GM20431 (cell line): ENCODE results near the gene ARPP21.
"Not testable (repeated sequence)": the region's sequence is repeated elsewhere in the genome, so short reads cannot be mapped to it uniquely, and the experiment has no call there.

ENCODE experiments used
- in situ Hi-C: fragments of 300-500 bp; cut with MseI, MboI; formaldehyde crosslinking; loops from one replicate; pipeline ENCODE4 v1.15.0; 2020; ENCODE audit warnings: low sequenced_read_pairs; ENCODE audit not compliant: unreplicated experiment

Gene ARPP21

DNA sequence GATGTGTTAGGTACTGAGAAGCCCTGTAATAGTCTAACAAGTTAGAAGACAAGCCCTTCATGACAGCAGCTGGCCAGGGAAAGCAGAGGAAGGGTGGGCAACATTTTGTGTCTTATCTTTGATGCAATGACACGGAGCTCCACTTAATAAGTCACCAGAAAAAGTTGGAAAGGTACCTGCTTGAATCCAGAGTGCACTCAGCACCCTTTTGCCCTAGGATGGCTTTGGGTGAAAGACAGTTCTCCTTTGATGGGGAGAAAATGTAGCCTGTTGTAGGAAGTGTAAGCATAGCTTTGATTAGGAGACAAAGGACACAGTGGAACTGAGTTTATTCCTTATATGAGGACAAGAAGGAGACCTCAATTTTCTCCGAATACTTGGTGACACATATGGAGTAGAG, 137.0 kb downstream of the ARPP21 start:
- in situ Hi-C loops: no loop called here

DNA sequence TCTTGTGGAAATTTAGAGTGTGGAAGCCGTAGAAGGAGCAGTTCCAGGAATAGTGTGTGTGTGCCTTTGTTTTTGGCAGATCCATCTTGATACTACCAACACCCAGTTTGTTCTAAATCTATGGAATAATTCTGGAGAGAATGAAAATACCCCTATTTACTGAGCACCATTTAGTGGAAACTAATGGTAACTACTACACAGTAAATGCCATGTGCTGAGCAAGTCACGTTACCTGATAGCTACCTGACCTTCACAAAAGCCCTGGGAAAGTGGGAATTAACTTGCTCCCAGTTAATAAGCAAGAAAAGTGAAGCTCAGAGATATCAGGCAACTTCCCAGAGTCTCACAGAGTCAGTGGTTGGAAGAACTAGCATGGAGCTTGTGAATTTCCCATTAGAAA, 137.7 kb downstream of the ARPP21 start:
- in situ Hi-C loops: no loop called here

DNA sequence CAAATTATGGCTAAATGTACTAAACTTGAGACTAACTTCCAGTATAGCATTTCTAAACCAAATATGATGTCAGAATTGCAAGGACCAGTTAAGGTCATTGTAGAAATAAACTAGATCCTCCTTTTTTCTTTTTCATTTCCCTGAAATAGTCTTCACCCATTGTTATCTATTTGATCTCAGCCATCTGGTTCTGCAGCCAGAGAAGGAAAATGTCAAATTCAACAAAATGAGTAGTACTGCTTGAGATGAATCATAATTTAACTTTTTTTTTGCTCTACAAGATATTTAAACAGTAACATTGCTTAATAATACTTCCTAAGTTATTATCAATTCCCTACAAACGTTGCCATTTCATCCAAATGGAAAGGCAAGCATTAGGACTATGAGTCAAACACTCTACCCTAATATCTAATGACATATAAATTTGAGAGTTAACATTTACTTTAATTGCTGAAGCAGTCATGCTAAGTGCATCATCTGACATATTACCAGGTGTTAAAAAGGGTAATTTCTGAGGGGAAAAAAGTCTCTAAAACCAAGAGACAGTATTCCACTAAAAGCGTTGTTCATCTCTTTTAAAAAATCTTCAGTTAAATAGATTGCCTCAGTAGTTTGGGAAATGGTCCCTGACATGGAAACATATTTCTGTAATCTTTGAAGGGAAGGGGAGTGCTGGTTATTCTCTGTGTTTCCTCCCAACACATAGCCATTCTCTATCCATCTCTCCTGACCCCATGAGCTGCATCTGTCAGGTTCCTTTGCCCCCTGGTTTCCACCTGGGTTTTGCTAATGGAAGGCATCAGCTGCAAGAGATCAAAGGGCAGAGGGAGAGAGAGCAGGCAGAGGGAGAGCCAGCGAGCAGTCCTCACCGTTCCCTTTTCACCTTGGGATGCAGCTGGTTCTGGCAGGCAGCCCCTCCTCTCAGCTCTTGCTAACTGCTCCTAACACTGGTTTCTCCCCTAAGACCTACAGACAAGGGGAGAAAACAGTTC, 138.5 kb downstream of the ARPP21 start:
- in situ Hi-C loops: no loop called here

DNA sequence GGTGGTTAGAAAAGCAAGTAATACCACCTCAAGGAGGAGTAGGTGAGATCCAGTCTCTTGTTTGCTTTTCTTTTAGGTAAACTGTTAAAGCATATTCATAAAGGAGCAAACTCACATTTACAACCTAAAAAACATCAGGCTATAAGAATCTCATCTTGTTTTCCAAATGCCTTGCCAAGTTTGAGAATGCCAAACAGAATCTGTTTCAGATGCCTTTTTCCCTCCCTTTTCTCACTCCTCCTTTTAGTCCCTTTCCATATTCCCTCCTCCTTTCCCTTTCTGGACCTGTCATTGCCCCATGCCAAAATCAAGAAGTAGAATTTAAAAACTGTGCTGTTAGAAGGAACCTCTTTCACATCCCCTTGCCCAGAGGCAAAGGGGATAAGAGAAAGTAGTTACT, 140.3 kb downstream of the ARPP21 start:
- in situ Hi-C loops: no loop called here

DNA sequence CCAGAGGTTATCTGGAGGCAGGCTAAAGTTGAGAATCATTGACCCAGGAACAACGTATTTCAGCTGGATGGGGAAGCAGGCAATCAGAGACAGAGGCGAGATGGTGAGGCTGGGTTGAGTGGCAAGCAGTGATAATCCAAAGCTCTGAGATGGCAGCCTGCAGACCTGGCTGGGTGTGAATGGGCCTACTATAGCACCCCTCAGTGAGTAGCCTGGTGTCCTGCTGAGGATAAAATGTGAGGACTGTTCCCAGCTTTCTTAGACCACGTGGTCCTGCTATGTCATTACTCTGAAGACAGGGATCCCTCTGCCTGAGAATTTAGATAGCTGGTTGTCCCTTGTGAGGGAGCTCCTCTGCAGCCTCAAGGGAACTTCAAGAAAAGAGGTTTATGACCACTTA, 141.5 kb downstream of the ARPP21 start:
- in situ Hi-C loops: no loop called here

DNA sequence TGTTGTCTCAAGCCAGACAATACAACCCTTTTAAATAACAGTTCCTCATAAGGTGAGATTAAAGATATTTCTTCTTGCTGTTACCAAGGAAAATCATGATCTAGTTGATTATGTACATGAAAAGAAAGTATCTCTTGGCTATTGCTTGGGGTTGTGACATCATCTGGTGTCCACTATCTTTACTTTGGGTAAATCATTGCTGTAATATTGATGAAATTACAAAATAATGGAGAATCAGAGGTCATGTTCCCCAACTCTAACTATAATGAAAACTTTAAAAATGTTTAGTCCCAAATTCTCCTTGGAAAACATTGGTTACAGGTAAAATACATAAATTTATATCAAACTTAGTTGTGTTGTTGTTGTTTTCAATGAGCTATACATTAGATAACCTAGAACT, 142.2 kb downstream of the ARPP21 start:
- in situ Hi-C loops: no loop called here

DNA sequence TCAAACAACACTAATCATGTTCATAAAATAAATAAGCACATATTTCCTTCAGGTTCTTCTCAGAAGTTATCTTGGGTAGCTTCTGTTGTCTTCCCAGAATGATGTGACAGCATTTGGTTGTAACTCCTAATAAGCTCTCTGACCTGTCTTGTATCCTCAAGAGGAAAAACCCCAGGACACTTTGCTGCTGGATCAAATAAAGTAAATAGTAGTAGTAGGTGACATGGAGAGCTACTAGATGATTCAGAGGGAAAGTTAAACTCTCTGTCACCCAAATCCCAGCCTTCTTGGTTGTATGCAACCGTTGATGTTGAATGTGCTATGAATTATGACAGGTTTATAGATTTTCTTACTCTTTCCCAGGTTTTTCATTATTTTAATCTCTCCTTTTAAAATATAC, 143.0 kb downstream of the ARPP21 start:
- in situ Hi-C loops: no loop called here

DNA sequence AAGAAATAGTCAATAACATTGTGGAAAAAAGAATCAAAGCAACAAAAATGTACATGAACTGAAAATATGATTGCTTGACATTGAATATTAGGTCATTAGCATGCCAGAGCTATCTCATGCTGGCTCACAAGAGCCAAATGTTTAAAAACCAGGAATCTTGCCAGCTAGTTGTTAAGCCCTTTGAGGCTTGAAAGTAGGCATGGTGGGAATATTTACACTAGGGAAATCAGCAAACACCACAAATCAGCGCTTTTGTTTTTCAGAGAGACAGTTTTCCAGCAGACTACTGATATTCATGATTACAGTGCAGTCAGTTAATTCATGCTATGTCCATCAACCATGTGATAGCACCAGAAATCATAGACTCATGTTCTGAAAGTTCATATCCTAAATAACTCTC, 144.8 kb downstream of the ARPP21 start:
- in situ Hi-C loops: no loop called here

DNA sequence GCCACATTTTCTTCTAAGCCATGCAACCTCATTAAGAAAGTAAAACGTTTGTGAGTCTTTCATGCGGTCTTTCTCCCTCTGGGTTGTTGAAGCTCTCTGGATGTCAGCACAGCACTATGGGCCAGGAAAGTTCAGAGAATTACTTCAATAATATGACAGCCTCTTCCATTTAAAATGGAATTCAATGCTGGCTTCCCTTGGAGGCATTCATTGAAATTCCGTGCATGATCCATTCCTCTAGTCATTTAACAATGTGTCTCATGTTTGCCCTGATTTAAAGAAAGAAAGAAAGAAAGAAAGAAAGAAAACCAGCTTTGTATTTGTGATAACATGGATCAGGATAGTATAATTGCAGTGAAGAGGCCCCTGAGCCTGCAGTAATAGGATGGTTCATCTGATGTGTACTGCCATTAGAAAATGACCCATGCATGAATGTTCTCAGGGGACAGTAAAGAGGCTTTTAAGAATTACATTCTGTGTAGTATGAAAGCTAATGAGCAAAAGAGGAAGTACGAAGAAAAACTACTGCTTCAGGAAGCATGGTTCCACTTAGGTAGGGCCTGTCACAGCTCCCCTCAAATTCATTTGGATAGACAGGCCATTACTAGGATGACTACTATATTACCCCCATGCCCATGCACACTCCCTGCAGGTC, 146.0 kb downstream of the ARPP21 start:
- in situ Hi-C loops: no loop called here

DNA sequence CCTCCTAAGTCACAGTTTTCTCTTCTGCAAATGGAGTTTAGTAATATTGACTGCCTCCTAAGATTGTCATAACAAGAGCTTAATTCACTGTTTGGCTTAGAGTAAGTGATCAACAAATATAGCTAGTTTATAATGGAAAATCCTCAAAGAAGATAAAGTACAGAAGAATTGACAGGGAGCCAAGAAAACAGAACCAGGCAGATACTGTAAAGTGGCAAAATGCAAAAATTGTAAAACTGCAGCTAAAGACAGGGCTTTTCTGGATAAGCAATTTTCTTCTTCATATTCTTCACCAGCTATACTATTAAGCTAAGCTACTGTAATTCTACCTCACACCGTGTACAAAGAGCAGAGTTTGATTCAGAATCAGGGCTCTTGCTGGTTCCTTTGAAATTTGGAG, 148.6 kb downstream of the ARPP21 start:
- in situ Hi-C loops: no loop called here

DNA sequence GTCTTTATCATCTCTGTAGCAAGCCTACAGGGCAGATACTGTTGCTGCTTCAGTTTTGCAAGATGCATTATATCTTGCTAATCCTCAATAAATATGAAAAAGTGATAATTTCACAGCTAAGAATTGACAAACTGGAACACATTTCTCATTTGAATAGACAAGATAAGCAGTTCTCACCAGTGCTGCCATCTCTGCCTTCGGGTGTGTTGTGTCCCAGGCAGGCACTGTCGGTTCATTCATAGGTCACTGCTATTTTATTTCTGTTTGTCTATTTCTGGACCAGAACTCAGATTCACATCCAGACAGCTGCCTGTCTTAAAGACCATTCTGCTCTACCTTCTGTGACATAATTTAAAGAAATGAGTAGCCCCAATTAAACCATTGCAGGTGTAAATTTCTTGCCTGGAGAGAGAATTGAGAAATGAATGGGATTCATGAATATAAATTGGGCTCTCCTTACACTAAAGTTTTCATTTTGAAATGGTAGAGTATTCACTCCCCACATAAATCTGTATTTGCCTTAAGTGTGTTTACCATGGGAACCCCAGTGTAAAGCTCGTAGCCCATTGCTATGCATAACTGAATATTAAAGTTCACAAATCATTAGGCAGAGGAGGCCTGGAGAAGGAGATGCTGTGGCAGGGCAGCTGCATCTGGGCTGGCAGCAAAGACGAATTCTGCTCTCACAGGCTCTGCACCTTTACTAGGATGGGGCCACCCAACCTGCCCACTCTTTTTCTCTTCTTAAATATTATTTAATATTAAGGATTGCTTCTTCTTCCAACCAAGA, 149.9 kb downstream of the ARPP21 start:
- in situ Hi-C loops: no loop called here

DNA sequence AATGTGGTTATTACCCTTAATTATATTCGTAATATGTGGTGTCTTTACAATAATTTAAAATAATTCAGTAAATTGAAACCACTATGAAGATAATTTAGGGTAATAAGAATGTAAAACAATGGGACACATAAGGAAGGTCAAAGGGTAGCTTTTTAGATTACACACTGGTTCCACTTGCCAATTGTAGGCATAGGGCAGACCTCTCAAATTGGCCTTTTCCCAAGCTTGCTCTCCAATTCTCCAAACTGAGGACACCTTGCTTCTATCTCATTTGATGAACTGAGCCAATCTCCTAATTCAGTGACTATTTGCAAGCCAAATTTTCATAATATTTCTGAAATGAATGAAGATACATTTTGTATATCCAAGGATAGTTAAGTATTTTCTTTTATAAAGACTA, 151.4 kb downstream of the ARPP21 start:
- in situ Hi-C loops: no loop called here

DNA sequence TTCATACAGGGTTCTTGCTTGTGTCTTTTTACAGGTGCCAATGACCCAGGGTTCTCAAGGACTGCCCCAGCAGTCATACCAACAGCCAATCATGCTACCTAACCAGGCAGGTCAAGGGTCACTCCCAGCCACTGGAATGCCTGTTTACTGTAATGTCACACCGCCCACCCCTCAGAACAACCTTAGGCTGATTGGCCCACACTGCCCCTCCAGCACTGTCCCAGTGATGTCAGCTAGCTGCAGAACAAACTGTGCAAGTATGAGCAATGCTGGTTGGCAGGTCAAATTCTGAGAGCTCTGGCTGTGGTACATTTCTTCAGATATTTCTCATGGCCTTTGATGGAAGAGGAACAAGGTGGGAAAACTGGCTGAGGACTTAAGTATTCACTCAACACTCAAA, 154.3 kb downstream of the ARPP21 start:
- in situ Hi-C loops: no loop called here

DNA sequence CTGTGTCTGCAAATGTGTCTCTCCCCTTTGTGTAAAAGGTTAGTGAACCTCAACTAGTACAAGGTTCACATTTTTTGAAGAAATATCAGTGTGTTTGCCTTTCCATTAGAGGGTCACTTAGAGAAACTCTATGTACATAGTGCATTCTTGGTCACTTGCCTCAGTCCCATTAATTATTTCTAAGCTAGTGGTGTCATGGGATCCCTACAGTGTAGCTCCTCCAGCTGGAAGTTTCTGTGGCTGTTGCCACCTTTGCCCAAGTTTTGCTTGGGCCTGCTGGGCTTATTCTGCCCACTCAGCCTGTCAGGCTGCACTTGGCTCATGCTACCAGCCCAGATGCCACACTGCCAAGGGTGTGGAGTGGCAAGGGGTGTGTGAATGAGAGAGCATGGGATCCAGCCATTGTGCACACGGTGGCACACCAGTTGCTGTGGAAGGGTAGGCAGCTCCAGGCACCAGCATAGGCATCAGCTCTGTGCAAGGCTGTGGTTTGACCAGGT, 161.7 kb downstream of the ARPP21 start:
- in situ Hi-C loops: no loop called here

DNA sequence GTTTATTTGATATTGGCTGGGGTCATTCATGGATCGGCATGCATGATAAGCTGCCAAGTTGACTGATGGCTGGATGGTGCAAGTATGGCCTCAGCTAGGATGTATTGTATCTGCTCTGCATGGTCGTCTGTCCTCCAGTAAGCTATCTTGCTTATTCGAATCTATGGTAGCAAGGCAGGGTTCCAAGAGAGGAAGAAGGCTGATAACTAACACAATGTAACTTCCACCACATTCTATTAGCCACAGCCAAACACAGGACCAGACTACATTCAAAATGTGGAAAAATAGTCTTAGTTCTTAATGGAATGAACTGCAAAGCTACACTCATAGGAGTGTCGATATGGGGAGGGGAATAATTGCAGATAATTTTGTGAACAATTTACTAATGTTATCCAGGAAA, 175.2 kb downstream of the ARPP21 start:
- in situ Hi-C loops: no loop called here

DNA sequence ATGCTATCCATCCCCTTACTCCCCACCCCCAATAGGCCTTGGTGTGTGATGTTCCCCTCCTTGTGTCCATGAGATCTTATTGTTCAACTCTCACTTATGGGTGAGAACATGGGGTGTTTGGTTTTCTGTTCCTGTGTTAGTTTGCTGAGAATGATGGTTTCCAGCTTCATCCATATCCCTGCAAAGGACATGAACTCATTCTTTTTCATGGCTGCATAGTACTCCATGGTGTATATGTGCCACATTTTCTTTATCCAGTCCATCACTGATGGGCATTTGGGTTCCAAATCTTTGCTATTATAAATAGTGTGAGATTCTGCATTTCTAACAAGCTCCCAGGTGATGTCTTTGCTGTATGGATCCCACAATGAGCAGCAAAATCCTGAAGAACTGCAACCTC, 176.5 kb downstream of the ARPP21 start:
- in situ Hi-C loops: not testable (repeated sequence)

DNA sequence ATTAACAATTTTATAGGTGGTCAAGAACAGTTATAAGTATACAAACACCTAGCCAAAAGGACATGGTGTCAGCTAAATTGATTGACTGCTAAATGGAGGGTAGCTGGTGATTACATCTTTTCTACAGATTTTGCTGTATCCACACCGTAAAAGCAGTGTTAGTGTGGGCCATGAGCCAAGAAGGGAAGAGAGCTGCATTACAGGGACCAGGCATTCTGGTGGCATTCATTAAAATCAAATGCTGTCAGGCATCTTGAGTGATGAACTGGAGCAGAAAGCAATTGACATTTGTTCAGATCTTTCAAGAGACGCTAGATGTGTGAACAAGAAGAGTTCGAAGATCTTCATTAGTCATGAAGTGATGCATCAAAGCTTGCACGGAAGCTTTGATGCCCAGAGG, 177.9 kb downstream of the ARPP21 start:
- in situ Hi-C loops: no loop called here

DNA sequence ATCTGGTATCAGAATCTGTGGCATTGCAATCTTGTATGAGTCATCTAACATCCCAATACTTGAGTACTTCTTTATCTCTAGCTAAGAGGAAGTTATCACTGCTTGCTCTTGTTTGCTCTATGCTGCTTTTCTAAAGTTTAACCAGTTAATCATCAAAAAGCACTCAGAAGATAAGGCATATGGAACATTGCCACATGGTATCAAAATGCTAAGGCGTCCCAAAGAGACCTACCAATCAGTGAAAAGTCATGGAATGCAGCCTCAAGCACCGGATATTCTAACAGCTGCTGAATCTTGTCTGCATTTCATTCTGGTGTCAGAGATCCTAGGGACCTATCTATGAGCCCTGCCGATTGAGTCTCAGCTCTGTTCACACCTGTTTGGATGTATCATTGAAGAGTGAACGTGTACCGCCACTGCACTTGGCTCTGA, 192.8 kb downstream of the ARPP21 start:
- in situ Hi-C loops: no loop called here
